Measurements from ENCODE around the gene TP53TG3E. TPM values are rescaled to one million over a fixed set of nuclear protein-coding genes. Genes with fewer than 3 reads are reported as not detected.

Gene TP53TG3E, protein sequence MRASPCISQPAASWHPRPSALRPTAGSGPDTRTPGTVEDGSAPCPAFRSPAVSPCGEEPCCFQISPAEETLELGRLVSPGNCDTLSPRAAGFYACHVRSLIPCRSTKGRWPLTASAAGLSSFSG
- total RNA-seq: not detected in 2 replicates

DNA sequence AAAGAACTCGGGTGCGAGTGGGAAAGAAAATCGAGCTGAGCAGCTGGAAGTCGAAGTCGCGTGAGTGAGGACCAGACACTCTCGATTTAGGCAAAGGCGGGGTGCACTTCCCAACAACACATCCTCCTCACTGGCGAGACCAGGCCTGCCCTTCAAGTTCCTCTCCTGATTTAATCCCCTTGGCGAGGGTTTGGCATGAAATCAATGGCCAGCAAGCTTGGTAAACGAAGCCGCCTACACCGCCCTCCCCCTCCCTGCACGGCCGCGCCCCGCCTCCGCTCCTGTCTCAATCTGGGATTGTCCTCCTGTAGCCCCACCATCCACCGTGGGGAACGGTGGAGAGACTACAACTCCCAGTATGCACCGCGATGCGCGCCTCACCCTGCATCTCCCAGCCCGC lies at the start of gene TP53TG3E:
TSS of gene TP53TG3E (plus strand) at position 301 of the 400 bp plus-strand sequence. CDS start at position 369, 68 bp downstream.

Other genes starting within 250 kb of the TP53TG3E start
- gene TP53TG3C, start 110.1 kb upstream of the TP53TG3E start, total RNA-seq: 0.19 and 1.4 TPM in 2 replicates
- not detected in 2 replicates for gene TP53TG3B, start 56.5 kb downstream of the TP53TG3E start, total RNA-seq
- gene TP53TG3F, start 155.3 kb downstream of the TP53TG3E start, total RNA-seq: not detected in 2 replicates

All from regular cardiac myocyte (primary cell).